RWPE1 (cell line): ENCODE results near the gene DEF6.
"Not testable (repeated sequence)": the region's sequence is repeated elsewhere in the genome, so short reads cannot be mapped to it uniquely, and the experiment has no call there.

Source experiments
- CTCF ChIA-PET: fragments of 350-600 bp; sonication (Branson Sonifier 250); formaldehyde crosslinking; extraction: SDS; loops from one replicate; lab custom pipeline; 2021; lab: Yijun Ruan, JAX
- POLR2A ChIA-PET: fragments of 400-600 bp; formaldehyde crosslinking; extraction: SDS; loops from one replicate; lab custom pipeline; 2020; ENCODE audit warnings: antibody characterized with exemption; ENCODE audit not compliant: low non-redundant PET; lab: Yijun Ruan, JAX
- DNase-seq: peaks from one replicate; pipeline ENCODE4 v3.0.0; 2012; ENCODE audit warnings: low spot score
- H3K27ac ChIP-seq: fragments of 450-650 bp; 2 replicates; pipeline ENCODE4 v1.5.1; 2017
- TF ChIP-seq, protein P1 (sequence below): fragments of 450-650 bp; conservative IDR thresholded peaks from 2 replicates; pipeline ENCODE4 v1.5.1; 2017; ENCODE audit warnings: low read depth, mild to moderate bottlenecking

The DEF6 gene

DNA sequence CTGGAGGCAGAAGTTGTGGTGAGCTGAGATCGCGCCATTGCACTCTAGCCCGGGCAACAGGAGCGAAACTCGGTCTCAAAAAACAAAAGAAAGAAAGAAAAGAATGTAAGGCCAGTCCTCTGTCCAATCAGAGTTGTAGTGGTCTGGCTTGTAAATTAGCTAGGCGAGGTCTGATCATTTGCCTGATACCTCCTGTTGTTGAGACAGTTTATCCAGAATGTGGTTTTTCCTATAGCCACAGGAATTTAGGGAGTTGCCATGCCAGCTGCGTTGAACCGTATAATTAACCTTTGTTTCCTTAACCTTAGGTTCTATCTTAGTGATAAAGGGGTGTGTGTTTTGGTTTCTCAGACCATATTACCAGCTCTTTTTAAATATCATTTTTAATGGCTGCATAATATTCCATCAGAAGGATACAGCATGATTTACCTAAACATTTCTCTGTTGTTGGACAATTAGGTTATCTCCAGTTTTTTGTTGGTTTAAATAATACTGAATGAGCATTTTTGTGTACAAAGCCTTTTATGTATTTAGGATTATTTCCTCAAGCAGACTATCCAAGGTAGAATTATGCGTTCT lies 33.0 kb downstream of the DEF6 start:
- H3K27ac ChIP-seq = no peak overlapping the region
- ChIA-PET CTCF (no interaction called here), POLR2A (no interaction called here)
- TF ChIP-seq, protein P1, sequence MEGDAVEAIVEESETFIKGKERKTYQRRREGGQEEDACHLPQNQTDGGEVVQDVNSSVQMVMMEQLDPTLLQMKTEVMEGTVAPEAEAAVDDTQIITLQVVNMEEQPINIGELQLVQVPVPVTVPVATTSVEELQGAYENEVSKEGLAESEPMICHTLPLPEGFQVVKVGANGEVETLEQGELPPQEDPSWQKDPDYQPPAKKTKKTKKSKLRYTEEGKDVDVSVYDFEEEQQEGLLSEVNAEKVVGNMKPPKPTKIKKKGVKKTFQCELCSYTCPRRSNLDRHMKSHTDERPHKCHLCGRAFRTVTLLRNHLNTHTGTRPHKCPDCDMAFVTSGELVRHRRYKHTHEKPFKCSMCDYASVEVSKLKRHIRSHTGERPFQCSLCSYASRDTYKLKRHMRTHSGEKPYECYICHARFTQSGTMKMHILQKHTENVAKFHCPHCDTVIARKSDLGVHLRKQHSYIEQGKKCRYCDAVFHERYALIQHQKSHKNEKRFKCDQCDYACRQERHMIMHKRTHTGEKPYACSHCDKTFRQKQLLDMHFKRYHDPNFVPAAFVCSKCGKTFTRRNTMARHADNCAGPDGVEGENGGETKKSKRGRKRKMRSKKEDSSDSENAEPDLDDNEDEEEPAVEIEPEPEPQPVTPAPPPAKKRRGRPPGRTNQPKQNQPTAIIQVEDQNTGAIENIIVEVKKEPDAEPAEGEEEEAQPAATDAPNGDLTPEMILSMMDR = no peak
- DNase-seq = no peak

DNA sequence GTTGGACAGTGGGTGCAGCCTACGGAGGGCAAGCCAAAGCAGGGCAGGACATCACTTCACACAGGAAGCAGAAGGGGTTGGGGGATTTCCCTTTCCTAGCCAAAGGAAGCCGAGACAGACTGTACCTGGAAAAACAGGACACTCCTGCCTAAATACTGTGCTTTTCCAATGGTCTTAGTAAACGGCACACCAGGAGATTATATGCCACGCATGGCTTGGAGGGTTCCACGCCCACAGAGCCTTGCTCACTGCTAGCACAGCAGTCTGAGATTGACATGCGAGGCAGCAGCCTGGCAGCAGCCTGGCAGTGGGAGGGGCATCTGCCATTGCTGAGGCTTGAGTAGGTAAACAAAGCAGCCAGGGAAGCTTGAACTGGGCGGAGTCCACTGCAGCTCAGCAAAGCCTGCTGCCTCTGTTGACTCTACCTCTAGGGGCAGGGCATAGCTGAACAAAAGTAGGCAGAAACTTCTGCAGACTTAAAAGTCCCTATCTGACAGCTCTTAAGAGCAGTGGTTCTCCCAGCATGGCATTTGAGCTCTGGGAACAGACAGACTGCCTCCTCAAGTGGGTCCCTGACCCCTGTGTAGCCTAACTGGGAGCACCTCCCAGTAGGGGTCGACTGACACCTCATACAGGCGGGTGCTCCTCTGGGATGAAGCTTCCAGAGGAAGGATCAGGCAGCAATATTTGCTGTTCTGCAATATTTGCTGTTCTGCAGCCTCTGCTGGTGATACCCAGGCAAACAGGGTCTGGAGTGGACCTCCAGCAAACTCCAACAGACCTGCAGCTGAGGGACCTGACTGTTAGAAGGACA lies 34.7 kb downstream of the DEF6 start:
- H3K27ac ChIP-seq = peak overlapping the region; percentile 11; the same call in 1 of the 2 replicates
- CTCF ChIA-PET = interaction anchor here (0.5 to 1.2 kb wide), 2 partner anchors 9 to 29 kb away, joined by 3 to 4 read pairs; no protein-coding TSS in a partner anchor
- POLR2A ChIA-PET, DNase-seq: not testable (repeated sequence)

DNA sequence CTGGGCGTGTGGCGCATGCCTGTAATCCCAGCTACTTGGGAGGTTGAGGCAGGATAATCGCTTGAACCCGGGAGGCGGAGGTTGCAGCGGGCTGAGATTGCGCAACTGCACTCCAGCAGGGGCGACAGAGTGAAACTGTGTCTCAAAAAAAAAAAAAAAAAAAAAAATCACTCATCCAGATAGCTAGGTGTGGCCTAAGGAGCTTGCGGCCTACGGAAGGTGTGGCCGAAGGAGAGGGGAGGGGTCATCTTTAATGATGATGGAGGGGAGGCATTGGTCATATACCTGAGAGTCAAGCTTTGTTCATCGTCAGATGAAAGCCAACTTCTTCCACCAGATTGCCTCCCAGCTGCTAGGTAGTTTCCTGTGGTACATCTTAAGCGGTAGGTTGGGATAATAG lies 43.9 kb downstream of the DEF6 start:
- no peak overlapping the region for H3K27ac ChIP-seq
- POLR2A ChIA-PET = interaction anchor here (0.7 kb wide), 2 partner anchors 82 to 101 kb away, joined by 6 to 9 read pairs; no protein-coding TSS in a partner anchor
- TF ChIP-seq, protein P1 = no peak
- CTCF ChIA-PET = interaction anchor here (0.5 to 3.4 kb wide), 24 partner anchors 9 to 1113 kb away, joined by 3 to 41 read pairs (median 4); partner anchors contain the start of genes DEF6 and FANCE
- no peak for DNase-seq

DNA sequence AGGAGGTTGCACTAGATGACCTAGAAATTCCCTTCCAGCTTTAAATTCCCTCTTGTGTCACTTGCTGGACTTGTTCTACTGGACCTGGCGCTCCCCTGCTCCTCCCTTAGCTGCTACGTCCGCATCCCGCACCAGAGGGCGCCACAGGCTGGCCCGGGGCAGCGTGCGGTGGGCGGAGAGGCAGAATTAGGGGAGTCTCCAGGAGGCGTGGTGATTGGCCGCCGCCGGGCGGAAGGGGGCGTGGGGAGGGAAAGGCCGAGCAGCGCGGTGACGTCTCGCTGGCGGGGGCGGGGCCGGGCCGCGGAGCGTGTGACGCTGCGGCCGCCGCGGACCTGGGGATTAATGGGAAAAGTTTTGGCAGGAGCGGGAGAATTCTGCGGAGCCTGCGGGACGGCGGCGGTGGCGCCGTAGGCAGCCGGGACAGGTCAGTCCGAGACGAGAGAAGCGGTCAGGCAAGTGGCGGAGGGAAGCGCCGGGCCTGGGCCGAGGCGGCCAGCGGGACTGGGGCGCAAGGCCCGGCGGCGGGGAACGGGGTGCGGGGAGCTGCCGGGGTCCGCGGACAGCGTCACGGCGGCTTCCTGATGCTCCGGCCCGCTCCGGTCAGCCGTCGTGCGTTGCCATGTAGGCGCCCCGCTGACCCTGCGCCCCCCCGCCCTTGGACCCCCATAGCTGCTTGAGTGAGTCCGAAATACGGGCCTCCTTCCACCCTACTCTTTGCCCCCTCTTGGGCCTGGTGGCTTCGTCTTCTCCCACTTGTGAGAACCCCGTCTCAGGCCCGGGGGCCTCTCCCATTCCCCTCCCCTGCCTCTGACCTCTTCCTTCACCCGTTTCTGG lies 44.9 kb downstream of the DEF6 start, which contains the start of gene PPARD:
Gene PPARD (plus strand): TSS at position 301 of the 834 bp plus-strand sequence. CDS start 68,530 bp downstream, outside the sequence.
- TF ChIP-seq, protein P1 = peak; percentile 97
- peak; percentile 99 for DNase-seq
- POLR2A ChIA-PET = interaction anchor here (0.7 to 1.0 kb wide), 3 partner anchors 9 to 81 kb away, joined by 6 to 15 read pairs (median 6); no protein-coding TSS in a partner anchor
- peak within 1 kb of the TSS; percentile 78 for H3K27ac ChIP-seq
- CTCF ChIA-PET = interaction anchor here (0.6 to 3.4 kb wide), 25 partner anchors 10 to 1114 kb away, joined by 3 to 41 read pairs (median 4); partner anchors contain the start of genes DEF6, FANCE and ZNF76

DNA sequence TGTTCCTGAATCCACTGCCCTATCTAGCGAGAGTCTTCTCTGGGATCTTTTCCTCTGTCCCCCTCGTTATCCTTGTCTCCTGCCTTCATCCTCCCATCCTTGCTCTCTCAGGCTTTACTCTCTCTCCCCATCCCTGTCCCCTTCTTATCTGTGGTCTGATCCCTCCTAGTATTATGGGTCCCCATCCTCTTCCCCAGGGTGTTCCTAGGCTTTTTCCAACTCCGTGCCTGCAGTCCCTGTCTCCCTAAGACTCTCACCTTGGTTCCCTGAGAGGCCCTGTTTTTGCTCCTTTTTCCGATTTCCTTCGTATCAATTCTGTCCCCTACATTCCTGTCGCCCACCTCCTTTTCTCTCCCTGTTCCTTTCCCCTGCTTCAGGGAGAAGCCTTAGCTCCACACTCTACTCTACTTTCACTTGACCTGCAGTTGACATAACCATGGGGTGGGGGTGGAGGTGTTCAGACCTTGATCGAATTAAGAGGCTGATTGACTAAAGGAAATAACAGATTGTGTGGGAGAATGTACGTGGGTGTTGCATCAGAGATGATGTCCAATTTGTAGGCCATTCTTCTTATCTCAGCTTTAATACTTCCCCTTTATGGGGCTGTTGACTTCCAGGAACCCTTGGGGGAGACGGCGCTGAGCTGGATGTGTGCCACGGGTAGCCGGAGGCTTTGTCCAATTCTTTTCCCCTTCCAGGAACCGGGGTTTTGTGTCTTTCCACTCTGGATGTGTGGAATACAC lies 45.6 kb downstream of the DEF6 start:
- TF ChIP-seq, protein P1 = no peak
- DNase-seq = no peak
- H3K27ac ChIP-seq = peak overlapping the region; percentile 78
- POLR2A ChIA-PET = interaction anchor here (0.9 to 1.0 kb wide), 2 partner anchors 8 to 73 kb away, joined by 6 to 15 read pairs; no protein-coding TSS in a partner anchor
- CTCF ChIA-PET = interaction anchor here (0.8 to 3.4 kb wide), 8 partner anchors 15 to 128 kb away, joined by 3 to 41 read pairs (median 6); partner anchors contain the start of genes DEF6 and FANCE
